Stimulated activated CD8-positive, alpha-beta memory T cell treated with anti-CD3 and anti-CD28 coated beads, Interleukin-15, amount 100 ng/mL, for 48 hours (primary cell): ENCODE measurements around the gene PDS5B.
A peak's percentile ranks its signal among the peaks of the same experiment; 100 is the strongest.
"Not testable (repeated sequence)": the region's sequence is repeated elsewhere in the genome, so short reads cannot be mapped to it uniquely, and the experiment has no call there.

ENCODE experiments used
- DNase-seq, 2 donors: peaks; one replicate each; pipeline ENCODE4 v3.0.0-alpha.2; 2020; ENCODE audit warnings: low read depth in 2 of 2

PDS5B gene, protein sequence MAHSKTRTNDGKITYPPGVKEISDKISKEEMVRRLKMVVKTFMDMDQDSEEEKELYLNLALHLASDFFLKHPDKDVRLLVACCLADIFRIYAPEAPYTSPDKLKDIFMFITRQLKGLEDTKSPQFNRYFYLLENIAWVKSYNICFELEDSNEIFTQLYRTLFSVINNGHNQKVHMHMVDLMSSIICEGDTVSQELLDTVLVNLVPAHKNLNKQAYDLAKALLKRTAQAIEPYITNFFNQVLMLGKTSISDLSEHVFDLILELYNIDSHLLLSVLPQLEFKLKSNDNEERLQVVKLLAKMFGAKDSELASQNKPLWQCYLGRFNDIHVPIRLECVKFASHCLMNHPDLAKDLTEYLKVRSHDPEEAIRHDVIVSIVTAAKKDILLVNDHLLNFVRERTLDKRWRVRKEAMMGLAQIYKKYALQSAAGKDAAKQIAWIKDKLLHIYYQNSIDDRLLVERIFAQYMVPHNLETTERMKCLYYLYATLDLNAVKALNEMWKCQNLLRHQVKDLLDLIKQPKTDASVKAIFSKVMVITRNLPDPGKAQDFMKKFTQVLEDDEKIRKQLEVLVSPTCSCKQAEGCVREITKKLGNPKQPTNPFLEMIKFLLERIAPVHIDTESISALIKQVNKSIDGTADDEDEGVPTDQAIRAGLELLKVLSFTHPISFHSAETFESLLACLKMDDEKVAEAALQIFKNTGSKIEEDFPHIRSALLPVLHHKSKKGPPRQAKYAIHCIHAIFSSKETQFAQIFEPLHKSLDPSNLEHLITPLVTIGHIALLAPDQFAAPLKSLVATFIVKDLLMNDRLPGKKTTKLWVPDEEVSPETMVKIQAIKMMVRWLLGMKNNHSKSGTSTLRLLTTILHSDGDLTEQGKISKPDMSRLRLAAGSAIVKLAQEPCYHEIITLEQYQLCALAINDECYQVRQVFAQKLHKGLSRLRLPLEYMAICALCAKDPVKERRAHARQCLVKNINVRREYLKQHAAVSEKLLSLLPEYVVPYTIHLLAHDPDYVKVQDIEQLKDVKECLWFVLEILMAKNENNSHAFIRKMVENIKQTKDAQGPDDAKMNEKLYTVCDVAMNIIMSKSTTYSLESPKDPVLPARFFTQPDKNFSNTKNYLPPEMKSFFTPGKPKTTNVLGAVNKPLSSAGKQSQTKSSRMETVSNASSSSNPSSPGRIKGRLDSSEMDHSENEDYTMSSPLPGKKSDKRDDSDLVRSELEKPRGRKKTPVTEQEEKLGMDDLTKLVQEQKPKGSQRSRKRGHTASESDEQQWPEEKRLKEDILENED (N-terminal part only)

DNA sequence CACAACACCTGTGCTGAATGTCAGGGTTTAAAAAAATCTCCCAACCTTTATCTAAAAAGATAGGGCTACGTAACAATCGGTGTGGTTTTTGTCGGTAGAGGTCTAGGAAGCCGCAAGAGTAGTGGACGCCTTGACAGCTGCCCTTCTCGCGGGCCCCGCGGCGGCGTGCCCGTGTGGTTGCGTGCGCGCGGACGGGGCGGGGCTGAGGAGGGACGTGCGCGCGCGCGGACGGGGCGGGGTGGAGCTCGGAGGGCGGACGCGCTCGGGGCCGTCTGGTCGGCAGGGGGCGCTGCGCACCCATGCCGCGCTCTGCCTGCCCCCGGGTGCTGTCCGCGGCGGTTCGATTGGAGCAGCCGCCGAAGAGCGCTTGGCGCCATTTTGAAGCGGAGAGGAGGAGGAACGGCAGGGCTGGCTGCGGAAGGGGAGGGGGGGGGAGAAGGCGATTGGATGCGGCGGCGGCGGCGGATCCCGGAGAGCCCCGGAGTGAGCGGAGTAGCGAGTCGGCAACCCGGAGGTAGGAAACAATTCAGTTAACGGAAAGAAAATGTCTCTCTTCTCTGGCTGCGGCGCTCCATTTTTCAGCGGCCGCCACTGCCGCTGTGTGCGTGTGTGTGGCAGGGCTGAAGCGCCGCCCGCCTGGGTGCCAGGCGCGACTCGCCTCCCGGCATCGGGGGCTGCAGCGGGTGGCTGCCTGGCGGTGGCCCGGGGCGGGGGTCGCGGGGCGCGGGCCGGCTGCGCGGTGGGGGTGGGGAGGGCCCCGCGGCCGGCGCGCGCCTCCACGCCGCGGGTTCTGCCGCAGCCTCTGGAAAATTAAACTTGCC, at the start of gene PDS5B:
PDS5B (plus strand) TSS at position 373 of the 821 bp plus-strand sequence. CDS start 62,321 bp downstream, outside the sequence.
- peak; percentile 90 for DNase-seq

DNA sequence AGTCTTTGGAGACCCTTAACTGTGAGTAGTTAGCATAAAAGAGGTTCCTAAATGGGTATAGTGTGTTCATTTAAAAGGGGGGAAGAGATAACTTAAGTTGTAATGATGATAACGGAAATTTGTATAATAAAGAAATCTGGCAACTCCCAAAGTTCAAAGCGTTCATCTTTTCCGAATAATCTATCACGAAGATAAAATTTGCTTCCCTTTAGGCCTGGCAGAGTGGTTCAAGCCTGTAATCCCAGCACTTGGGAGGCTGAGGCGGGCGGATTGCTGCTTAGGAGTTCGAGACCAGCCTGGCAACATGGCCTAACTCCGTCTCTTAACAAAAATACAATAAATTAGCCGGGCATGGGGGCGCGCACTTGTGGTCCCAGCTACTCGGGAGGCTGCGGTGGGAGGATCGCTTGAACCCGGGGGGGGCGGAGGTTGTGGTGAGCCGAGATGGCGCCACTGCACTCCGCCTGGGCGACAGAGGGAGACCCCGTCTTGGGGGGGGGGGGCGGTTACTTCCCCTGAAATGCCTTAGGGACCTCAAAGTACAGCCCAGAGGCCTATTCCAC, 48.6 kb upstream of the PDS5B start:
- peak; percentile 19 to 31 for DNase-seq

DNA sequence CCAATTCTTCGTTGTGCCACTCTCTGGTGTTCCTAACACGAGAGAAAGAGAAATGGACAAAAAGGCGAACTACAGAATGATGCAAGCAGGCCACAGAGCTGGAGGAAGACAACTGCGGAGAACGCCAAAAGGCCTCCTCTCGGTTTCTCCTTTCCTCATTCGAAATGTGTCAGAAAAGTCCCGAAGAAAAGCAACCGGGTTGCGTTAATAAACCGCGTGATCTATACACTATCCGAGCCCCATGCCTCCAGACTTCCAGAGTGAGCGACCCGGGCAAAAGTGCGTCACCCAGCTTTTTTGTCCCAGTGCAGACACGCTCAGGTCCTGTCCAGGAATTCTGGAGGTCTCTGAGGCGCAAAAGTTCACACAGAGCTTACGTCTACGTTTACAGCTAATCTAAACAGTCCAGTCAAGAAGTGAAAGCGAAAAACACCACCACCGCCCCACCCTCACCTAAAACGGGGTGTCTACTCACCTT, 48.1 kb upstream of the PDS5B start:
- peak in 1 of 2 donors; percentile 42 for DNase-seq

DNA sequence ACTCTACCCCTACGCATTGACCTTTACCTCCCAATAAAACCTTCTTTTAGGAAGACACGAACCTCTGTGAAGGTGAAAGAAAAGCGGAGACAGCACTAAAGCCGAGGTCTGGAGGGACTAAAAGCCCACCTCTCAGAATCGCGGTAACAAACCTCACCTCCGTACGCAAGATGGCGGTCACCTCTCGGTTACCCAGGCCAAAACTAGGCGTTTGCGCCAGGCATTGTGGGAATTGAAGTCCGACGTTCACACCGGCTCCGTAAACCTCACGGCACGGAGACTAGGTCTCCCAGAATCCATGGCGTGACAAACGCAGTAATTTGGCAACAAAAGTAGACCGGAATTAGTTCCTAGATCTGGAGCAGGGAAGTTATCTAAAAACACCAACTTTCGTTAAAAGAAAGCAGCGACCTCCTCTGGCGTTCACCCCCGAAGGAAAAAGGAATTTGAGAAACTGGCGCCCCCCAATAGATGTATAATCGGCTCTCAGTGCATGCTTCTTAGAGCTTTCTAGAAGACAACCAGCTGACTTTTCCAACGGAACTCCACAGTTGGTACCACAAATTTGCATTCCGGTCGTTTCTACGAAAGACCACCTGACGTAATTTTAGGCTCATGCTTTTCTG, 47.5 kb upstream of the PDS5B start, which contains the start of gene N4BP2L2:
N4BP2L2 (minus strand) TSS at position 175 of the 626 bp plus-strand sequence. CDS start 1,768 bp downstream, outside the sequence.
- DNase-seq: peak; percentile 82 to 84

DNA sequence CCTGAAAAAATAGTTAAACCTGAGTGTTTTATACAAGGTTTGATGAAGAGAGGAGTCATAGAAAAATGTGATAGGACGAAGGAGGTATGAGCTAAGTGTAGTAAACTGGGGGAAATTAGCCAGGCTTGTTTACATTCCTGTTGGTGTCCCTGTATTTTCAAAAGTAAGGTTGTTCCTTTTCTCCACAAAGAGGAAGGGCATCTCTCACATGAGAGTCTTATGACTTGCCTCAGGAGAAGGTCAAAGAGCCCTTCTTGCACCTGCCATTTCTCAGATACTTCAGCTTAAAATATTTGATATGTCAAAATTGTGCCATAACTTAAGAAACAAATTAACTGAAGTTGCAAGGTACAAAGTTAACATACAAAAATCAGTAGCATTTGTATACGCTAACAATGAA, 44.0 kb upstream of the PDS5B start:
- no peak for DNase-seq

DNA sequence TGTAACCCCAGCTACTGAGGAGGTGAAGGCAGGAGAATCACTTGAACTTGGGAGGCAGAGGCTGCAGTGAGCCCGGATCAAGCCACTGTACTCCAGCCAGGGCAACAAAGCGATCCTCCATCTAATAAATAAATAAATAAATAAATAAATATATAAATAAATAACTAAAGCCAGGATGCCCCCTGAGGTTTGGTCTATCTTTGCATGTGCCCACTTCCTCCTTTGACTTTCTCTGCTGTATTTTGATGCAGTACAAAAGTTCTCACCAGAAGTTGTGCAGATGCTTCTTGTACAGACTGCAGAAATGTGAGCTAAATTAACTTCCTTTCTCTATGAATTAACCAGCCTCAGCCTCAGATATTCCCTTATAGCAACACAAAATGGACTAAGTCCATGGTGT, 41.2 kb upstream of the PDS5B start:
- DNase-seq: no peak

DNA sequence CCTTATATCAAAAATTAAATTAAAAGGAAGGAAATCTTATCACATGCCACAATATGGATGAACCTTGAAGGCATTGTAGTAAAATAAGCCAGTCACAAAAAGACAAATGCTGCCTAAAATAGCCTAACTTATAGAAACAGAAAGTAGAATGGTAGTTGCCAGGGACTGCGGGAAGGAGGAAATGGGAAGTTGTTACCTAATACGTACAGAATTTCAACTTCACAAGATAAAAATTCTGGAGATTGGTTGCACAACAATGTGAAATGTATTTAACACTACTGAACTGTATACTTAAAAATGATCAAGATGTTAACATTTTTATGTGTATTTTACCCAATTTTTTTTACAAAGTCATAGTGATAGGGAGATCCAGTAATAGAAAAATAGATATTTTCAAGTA, 37.4 kb upstream of the PDS5B start:
- no peak for DNase-seq

DNA sequence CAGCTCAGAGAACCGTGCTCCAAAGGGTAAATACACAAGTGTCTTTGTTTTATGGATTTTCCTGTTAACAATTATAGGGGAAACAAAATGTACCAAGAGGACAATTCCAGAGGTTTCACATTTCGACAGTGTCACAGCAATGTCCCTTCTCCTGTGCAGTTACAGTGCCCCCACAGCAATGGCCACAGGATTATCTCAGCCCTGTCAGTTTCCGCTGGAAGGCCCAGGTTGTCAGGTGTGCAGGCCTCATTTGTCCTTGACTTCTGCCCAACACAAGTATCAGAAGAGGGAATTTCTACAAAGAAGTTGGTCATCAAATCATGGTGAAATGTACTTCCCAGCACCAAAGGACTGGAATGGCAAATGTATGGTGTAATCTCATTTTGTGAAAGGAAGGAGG, 36.5 kb upstream of the PDS5B start:
- no peak for DNase-seq

DNA sequence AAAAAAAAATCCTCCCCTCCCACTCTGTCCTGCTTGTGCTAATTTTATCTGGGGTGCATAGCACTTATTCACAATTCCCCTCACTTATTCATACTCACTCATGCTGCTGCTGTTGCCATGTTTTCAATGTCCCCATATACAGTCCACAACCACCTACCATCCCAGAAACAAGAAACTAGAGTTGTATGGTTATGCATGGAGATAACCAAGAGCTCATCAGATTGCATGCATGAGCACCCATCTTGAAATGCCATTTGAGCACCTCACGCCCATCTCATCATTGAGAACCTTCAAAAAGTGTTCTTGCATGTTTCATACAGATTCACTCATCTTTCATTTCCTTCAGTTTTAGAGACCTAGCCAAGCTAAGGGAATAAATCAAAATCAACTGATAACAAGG, 32.5 kb upstream of the PDS5B start:
- no peak for DNase-seq

DNA sequence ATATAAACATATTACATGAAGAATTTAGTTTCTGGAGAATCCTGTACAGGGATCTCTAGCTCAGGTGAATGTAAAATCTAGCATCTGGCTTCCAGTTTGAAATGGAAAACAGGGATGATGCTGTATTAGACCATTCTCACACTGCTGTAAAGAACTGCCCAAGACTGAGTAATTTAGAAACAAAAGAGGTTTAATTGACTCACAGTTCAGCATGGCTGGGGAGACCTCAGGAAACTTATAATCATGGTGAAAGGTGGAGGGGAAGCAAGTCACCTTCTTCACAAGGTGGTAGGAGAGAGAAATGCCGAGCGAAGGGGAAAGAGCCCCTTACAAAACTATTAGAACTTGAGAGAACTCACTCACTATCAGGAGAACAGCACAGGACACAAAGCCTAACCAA, 30.6 kb upstream of the PDS5B start:
- no peak for DNase-seq

DNA sequence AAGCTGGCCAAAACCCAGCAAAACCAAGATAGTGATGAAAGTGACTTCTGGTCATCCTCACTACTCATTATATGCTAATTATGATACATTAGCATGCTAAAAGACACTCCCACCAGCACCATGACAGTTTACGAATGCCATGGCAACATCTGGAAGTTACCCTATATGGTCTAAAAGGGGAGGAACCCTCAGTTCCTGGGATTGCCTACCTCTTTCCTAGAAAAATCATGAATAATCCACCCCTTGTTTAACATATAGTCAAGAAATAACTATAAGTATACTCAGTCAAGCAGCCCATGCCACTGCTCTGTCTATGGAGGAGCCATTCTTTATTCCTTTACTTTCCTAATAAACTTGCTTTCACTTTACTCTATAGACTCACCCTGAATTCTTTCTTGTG, 25.4 kb upstream of the PDS5B start:
- DNase-seq: not testable (repeated sequence)

DNA sequence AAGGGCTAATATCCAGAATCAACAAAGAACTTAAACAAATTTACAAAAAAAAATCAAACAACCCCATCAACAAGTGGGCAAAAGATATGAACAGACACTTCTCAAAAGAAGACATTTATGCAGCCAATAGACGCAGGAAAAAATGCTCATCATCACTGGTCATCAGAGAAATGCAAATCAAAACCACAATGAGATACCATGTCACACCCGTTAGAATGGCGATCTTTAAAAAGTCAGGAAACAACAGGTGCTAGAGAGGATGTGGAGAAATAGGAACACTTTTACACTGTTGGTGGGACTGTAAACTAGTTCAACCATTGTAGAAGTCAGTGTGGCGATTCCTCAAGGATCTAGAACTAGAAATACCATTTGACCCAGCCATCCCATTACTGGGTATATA, 10.6 kb upstream of the PDS5B start:
- not testable (repeated sequence) for DNase-seq

DNA sequence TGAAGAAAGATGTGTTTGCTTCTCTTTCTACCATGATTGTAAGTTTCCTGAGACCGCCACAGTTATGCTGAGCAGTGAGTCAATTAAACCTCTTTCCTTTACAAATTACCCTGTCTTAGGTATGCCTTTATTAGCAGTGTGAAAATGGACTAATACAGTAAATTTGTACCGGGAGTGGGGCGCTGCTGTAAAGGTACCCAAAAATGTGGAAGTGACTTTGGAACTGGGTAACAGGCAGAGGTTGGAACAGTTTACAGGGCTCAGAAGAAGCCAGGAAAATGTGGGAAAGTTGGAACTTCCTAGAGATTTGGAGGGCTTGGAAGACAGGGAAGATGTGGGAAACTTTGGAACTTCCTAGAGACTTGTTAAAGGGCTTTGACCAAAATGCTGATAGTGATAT, 9.2 kb upstream of the PDS5B start:
- no peak for DNase-seq

DNA sequence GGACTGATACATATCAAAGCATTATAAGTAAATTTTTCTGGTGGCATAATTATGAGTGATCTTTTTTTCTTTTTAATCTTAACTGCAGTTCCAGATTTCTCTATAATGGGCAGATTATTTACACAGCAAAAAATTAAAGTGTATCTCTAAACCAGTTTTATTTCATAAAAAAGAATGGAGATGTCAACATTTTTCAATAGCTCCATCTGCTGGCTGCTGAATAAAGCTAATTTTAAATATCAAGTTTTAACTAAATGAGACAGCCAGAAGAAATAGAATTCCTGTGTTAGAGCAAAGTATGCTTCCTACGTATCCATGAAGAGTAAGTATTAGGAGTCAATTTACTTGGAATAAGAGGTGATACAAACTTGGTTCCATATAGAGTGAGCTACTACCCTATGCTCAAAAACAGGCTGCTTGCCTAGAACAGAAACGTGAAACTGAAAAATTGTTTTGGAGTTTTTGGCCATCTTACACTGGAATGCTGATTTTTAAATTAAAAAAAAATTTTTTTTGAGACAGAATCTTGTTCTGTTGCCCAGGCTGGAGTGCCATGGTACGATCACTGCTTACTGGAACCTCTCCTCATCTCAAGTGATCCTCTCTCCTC, 5.0 kb upstream of the PDS5B start:
- no peak for DNase-seq

DNA sequence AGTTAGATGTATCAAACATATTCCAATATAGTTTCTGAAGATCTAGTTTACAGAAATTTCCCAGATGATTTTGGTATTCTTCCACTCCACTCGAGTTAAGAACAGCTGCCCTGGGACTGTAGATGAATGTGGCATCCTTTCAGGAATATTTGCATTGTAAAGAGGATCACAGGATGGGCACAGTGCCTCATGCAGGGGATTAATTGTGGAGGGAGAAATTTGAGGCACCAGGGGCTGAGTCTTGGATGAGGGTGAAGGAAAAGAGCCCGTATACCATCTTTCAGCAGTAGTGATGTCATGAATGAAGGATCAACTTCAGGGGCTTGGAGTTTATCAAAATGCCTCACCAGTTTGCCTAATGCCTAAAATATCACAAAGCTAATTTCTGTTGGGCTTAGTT, 4.0 kb upstream of the PDS5B start:
- DNase-seq: no peak

DNA sequence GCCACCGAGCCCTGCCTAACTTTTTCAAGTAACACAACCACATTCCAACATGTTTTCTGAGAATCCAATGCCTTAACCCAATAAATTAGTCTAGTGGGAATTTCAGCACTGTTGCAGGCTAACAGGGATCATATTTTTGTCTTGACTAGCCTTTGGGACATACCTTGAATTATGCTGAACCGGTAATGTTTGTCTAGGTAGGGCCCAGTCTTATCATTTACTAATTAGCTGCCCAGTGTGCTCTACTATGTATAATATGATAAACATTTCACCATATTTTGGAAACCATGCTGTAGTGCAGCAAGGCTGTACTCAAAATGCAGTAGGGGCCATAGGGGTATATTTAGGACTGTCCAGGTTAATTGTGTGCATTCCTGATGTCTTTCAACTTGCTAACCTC, 3.3 kb upstream of the PDS5B start:
- no peak for DNase-seq

DNA sequence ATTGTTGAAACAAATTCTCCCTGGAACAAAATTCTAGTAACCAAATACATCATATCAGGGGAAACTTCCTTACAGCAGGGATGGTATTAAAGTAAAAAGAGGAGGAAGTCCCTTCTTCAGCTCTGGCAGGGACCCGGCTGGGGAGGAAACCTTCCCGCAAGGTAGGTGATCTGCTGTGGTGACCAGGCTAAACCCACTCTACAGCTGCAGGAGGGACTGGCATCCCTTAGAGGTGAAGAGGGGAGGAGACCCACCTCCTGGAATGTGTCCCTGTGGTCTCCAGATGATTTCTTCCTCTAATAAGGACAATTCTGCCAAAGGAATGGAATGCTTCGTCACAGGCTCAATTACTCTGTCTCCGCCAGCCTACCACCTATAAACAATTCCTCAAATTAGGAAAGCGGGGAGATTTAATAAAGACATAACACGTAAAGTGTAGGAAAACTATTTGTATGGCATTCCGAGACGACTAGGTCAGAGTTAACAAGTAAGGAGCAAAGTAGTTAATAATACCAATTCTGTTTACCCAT, 637 bp upstream of the PDS5B start:
- no peak for DNase-seq

DNA sequence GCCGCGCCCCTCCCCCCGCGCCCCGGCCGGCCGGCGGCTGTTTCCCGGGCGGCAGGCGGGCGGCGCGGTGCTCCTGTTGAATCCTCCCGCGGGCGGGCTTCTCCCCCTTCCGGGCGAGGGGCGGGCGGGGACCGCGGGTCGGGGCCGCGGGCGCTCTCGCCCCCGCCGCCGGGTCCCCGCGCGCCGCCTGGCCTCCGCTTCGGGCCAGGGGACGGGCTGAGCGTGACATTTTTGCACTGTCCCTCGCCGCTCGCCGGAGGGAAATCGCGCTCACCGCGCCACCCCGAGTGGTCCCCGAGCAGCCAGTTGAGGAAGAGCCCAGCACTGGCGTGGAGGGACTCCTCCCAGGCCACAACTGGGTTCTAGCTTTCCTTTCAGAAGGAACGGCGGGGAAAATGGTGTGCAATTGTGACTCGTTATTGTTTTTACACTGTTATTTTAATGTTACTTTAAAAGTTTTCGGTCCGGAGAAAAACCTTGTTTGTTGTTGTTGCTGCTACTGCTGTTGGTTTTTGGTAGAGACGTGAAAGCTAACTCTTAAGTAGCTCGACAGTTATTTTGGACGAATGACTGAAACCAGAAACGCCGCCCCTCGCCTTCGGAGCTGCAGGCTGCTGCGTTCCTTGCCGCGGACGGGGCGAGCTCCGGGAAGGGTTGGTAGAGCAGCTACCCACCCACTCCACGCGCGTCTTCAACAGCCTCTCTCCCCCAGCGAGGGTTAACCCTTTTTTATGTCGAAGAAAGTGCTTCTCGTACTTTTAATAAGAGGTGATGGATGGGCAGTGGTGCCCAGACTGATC, 959 bp downstream of the PDS5B start:
- peak; percentile 21 to 37 for DNase-seq

DNA sequence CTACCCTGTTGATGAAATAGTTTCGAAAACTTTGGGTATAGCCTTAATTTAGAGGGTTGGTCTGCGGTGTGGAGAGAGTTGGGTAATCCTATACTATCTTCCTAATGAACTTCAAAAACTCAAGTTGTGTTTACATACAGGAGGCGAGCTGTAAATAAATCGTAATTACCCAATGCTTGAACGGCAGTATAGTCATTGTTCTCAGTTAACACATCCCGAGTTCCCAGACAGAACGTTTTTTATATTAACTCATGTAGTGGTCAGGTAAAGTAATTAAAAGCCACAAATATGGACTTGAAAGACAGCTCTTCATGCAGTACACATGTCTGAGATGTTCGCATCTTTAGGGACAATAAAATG, 1.5 kb downstream of the PDS5B start:
- no peak for DNase-seq
